Activated T-cell treated with anti-CD3 and anti-CD28 coated beads, Interleukin-2, amount 50 U/mL, for 4 hours (primary cell): ENCODE data around the gene TGIF2. TPM values are rescaled to one million over a fixed set of nuclear protein-coding genes. Genes with fewer than 3 reads are reported as not detected.
"Not testable (repeated sequence)": the region's sequence is repeated elsewhere in the genome, so short reads cannot be mapped to it uniquely, and the experiment has no call there.

Source experiments
- ATAC-seq, 2 donors: fragments of 200-7000 bp; cut with Tn5 transposase; one replicate each; pipeline ENCODE4 v1.10.0; 2021
- DNase-seq: peaks from one replicate; pipeline ENCODE4 v3.0.0-alpha.2; 2020
- H3K27me3 Mint-ChIP-seq: one replicate; pipeline ENCODE4 v1.8.0; 2021; ENCODE audit warnings: low read depth, mixed read lengths
- H3K36me3 Mint-ChIP-seq: one replicate; pipeline ENCODE4 v1.8.0; 2022; ENCODE audit warnings: mixed read lengths; ENCODE audit not compliant: insufficient read depth
- H3K4me1 Mint-ChIP-seq: one replicate; pipeline ENCODE4 v1.8.0; 2021; ENCODE audit warnings: low read depth, mixed read lengths
- H3K4me3 Mint-ChIP-seq: one replicate; pipeline ENCODE4 v1.8.0; 2021; ENCODE audit warnings: mild to moderate bottlenecking, moderate library complexity, mixed read lengths
- H3K9me3 Mint-ChIP-seq: one replicate; pipeline ENCODE4 v1.8.0; 2021; ENCODE audit warnings: mixed read lengths
- total RNA-seq, 3 donors: library from RNA; stranded (reverse); gene quantifications; one replicate each; pipeline ENCODE4 v1.2.1, GENCODE V29; 2021

The TGIF2 gene
- total RNA-seq, 3 donors from 2014 or later, result 62.2 to 63.9 (median 62.5) TPM

DNA sequence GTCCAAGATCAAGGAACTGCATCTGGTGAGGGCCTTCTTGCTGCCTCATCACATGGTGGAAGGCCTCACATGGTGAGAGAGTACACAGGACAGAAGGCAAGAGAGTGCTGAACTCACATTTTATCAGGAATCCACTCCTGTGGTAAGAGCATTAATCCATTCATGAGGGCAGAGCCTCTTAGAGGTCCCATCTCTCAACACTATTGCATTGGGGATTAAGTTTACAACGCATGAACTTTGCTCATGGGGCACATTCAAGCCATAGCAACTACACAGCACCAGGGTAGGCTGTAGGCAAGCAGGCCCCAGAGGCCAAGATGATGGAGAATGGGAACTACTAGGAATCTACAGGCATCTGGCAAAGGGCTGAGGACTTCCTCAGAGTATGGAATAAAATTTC is 10.0 kb upstream of the TGIF2 start:
- Mint-ChIP-seq H3K4me1 (no peaks in the 10 kb centered on the region), H3K27me3 (no peaks in the 10 kb centered on the region), H3K9me3 (peaks cover 4% of the 10 kb centered on the region), H3K36me3 (no peaks in the 10 kb centered on the region), H3K4me3 (no peak overlapping the region)
- DNase-seq, result no peak
- ATAC-seq, result no peak

DNA sequence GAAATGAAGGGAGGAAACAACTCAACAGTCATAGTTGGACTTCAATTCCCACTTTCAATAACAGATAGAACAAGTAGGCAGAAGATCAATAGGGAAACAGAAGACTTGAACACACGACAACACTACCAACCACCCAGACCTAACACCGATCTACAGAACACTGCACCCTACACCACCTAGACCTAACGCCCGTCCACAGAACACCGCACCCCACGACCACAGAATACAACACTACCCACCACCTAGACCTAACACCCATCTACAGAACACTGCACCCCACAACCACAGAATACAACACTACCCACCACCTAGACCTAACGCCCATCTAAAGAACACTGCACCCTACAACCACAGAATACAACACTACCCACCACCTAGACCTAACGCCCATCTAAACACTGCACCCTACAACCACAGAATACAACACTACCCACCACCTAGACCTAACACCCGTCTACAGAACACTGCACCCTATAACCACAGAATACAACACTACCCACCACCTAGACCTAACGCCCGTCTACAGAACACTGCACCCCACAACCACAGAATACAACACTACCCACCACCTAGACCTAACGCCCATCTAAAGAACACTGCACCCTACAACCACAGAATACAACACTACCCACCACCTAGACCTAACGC is 9.2 kb upstream of the TGIF2 start:
- H3K4me1 Mint-ChIP-seq, DNase-seq, H3K9me3 Mint-ChIP-seq, H3K36me3 Mint-ChIP-seq, H3K27me3 Mint-ChIP-seq, H3K4me3 Mint-ChIP-seq, ATAC-seq: not testable (repeated sequence)

DNA sequence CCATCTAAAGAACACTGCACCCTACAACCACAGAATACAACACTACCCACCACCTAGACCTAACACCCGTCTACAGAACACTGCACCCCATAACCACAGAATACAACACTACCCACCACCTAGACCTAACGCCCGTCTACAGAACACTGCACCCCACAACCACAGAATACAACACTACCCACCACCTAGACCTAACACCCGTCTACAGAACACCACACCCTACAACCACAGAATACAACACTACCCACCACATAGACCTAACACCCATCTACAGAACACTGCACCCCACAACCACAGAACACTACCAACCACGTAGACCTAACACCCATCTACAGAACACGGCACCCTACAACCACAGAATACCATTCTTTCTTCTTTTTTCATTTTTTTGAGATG is 8.7 kb upstream of the TGIF2 start:
- not testable (repeated sequence) for DNase-seq, H3K4me1 Mint-ChIP-seq, H3K27me3 Mint-ChIP-seq, H3K36me3 Mint-ChIP-seq, H3K4me3 Mint-ChIP-seq, H3K9me3 Mint-ChIP-seq, ATAC-seq

DNA sequence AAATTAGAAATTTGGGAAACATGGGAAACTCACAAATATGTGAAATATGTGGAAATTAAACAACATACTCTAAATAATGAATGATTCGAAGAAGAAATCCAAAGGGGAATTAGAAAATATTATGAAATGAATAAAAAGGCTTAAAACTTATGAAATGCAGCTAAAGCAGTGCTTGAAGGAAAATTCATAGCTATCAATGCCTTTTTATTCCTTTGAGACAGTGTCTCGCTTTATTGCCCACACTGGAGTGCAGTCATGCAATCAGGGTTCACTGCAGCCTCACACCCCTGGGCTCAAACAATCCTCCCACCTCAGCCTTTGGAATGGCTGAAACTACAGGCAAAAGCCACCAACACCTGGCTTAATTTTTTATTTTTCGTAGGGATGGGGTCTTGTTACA is 7.9 kb upstream of the TGIF2 start:
- no peaks in the 10 kb centered on the region for H3K4me1 Mint-ChIP-seq
- ATAC-seq (no peak), DNase-seq (no peak)
- no peak overlapping the region for H3K4me3 Mint-ChIP-seq
- no peaks in the 10 kb centered on the region for H3K27me3 Mint-ChIP-seq
- no peaks in the 10 kb centered on the region for H3K36me3 Mint-ChIP-seq
- peaks cover 4% of the 10 kb centered on the region for H3K9me3 Mint-ChIP-seq

DNA sequence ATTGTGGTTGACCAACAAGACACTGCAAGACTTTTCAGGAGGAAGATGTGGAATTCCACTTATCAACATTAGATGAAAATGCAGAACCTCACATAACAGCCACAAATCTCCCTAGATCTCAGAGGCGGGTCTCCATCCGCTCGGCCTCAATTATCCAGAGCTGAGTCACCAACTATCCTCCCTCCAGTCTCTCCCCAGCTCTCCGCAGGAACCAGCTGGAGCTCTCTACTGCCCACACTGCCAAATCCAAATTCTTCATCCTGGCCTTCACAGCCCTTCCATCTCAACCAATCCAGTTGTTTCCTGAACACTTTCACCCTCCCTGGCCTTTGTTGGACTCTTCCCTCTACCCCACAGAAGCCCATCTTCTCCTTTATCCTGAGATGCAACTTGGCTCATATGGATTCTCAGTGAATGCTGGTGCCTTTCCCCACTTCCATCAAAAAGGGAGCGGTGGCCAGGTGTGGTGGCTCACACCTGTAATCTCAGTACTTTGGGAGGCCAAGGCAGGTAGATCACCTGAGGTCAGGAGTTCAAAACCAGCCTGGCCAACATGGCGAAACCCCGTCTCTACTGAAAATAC is 3.5 kb upstream of the TGIF2 start:
- DNase-seq, result no peak
- H3K27me3 Mint-ChIP-seq, result no peaks in the 10 kb centered on the region
- peaks cover 19% of the 10 kb centered on the region for H3K4me1 Mint-ChIP-seq
- peaks cover 3% of the 10 kb centered on the region for H3K36me3 Mint-ChIP-seq
- peaks cover 4% of the 10 kb centered on the region for H3K9me3 Mint-ChIP-seq
- H3K4me3 Mint-ChIP-seq, result no peak overlapping the region
- no peak for ATAC-seq

DNA sequence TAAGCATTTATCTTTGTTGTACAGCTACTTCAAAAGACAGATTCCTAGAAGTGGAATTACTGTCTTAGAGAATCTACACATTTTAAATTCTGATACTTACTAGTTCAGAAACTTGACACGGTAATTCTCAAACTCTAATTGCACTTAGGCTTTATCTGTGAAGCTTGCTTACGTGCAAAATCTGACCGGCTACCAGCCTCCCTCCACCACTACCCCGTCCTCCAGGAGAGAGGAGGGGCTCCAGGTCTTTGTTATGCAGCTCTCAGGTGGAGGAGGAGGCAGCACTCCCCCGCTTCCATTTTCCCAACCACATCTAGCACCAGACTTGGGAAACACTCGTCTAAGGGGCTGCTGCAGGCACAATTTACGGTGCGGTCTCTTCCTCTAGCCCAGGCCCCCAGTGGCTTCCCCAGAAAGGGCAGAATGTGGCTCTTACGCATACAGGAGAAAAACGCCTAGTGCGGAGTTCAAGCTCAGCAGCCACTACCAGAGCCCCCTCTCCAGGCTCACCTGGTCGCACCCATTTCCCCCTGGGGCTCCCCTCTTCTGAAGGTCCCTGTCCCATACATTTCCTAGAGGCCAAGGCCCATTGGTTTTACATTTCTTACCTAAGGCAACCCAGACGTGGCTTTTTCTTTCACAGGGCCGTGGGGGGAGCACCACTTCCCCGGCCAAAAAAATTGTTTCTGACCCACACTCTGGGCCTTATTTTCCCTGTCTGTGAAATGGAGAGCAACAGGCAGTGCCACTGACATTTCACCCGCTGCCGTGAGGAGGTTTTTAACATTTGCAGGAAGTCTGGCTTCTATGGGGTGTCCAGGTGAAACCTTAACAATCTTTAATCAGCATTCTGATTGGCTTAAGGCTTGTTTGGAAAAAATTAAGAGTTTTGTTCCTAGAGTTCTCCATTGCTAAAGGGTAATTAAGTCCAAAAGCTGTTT is 1.6 kb upstream of the TGIF2 start:
- Mint-ChIP-seq H3K36me3 (peaks cover 9% of the 10 kb centered on the region), H3K27me3 (no peaks in the 10 kb centered on the region), H3K4me1 (peaks cover 36% of the 10 kb centered on the region), H3K4me3 (peak overlapping the region; percentile 89), H3K9me3 (no peaks in the 10 kb centered on the region)
- ATAC-seq (no peak), DNase-seq (no peak)

DNA sequence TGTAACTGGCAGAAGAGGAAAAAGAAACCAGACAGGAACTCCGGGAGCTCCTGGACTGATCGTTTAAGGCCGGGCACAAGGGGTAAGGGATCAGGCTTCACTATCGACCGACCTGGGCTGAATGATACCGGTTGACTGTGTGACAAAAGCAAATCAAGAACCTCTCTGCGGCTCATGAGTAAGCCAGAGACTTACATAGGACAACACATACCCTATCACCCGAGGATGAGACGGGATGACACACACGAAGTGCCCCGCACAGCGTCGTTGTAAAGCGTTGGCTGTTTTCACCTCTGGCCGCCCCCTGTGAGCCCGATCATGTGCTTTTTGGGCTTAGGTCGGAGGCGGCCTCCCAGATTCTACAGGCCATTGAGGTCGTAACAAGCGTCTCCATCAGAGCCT is 695 bp upstream of the TGIF2 start:
- H3K27me3 Mint-ChIP-seq, result no peaks in the 10 kb centered on the region
- ATAC-seq, result peak; percentile 83 to 84

DNA sequence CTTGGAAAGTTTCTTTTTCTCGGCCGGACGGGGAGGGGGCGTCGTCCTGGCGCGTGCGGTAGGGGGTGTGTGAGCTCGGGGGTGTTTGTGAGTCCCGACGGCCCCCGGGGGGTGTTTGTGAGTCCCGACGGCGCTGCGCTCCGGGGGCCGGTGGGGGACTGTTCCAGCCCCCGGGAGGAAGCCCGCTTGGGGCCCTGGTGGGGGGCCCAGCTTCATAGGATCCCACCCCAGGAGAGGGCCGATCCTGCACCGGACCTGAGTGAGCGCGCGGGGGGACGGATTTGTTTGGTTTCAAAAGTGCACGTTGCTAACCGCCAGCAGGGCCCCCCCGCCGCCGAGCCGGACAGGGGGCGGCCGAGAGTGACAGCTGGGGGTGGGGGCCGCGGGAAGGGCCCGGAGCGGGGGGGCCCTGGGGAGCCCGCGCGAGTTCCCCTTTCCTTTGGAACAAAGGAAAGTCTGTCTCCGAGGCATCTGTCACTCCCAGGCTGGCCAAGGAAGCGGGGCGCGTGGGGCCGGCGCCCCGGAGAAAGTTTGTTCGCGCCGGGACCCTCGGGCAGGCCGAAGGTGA is 485 bp downstream of the TGIF2 start:
- ATAC-seq, result peak; percentile 0 to 2
- Mint-ChIP-seq H3K4me3 (peak overlapping the region; percentile 95), H3K9me3 (no peaks in the 10 kb centered on the region), H3K4me1 (peaks cover 38% of the 10 kb centered on the region), H3K27me3 (no peaks in the 10 kb centered on the region), H3K36me3 (peaks cover 9% of the 10 kb centered on the region)
- DNase-seq, result peak; percentile 34

More for the DNA sequence above, 695 bp upstream of the TGIF2 start:
- peak; percentile 65 for DNase-seq
- peaks cover 9% of the 10 kb centered on the region for H3K36me3 Mint-ChIP-seq
- peak overlapping the region; percentile 89 for H3K4me3 Mint-ChIP-seq
- H3K4me1 Mint-ChIP-seq, result peaks cover 36% of the 10 kb centered on the region
- H3K9me3 Mint-ChIP-seq, result no peaks in the 10 kb centered on the region

DNA sequence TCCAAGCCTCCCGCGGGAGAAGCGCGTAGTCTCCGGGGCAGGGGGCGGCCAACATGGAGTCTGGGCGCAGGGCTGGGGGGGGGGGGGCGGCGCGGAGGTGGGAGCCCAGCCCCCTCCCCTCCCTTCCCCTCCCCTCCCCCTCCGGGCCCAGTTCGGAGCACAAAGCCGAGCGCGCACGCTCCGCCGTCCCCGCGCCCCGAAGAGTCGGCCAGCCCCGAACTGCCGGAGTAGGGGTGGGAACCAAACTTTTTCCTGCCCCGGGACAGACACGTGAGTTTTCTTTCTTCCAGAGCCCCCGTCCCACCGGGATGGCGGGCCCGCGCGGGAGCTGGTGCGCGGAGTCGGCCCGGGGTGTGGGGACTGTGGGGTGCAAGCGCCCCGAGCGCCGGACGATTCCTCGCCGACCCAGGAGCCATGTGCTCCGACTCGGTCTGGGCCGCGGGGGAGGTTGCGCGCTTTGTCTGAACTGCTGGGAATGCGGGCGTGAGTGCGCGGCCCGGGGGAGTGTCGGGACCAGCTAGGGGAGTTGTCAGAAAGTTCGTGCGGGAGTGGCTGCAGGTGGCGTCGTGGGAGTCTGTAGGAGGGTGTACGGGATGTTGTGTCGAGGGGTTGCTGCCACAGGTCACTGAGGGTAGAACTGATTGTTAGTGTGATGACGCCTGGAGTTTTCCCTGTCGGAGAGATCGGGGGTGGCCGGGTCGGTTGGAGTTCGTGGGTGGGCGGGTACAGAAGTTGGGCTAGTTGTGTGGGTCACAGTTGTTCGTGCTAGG is 1.2 kb downstream of the TGIF2 start:
- DNase-seq (peak; percentile 58), ATAC-seq (peak; percentile 1 to 2)
- Mint-ChIP-seq H3K4me3 (peak overlapping the region; percentile 95), H3K27me3 (no peaks in the 10 kb centered on the region), H3K4me1 (peaks cover 39% of the 10 kb centered on the region), H3K9me3 (no peaks in the 10 kb centered on the region), H3K36me3 (peaks cover 12% of the 10 kb centered on the region)

DNA sequence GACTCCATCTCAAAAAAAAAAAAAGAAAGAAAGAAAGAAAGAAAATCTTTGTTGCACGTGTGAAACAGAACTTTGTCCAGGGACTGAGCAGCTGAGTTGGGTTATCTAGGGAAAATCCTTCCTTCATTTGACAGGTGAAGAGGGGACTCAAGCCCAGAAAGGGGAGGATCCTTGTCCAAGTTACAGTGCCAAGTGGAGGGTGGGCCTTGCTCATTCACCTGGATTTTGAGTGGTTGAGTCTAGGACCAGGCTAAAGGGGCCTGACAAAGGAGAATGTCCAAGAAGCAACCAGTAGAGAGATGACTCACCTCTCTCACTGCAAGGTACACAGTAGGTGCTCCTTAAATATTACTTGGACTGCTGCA is 2.7 kb downstream of the TGIF2 start:
- H3K4me3 Mint-ChIP-seq, result peak overlapping the region; percentile 95
- H3K9me3 Mint-ChIP-seq, result no peaks in the 10 kb centered on the region
- no peaks in the 10 kb centered on the region for H3K27me3 Mint-ChIP-seq
- no peak for DNase-seq
- H3K36me3 Mint-ChIP-seq, result peaks cover 21% of the 10 kb centered on the region
- peaks cover 39% of the 10 kb centered on the region for H3K4me1 Mint-ChIP-seq
- ATAC-seq, result no peak

DNA sequence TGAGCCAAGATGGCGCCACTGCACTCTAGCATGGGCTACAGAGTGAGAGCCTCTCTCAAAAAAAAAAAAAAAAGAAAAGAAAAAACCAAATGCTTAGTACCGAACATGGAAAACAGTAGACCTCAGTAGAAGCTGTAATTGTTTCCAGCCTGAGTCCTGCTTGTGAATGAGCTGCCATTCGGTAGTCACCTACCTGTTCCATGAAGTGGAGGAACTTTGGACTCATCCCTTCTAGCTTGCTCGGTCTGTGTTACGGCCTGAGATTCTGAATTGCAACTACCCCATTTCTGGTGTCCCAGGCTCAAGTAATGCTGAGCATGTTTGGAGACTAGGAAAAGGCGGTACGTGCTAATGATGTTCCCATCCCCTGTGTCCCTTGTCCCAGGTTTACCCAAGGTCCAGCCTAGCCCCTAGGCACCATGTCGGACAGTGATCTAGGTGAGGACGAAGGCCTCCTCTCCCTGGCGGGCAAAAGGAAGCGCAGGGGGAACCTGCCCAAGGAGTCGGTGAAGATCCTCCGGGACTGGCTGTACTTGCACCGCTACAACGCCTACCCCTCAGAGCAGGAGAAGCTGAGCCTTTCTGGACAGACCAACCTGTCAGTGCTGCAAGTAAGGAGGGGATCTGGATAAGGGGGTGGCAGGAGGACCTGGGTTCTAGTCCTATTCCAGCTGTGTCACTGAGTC is 5.1 kb downstream of the TGIF2 start:
- peaks cover 32% of the 10 kb centered on the region for H3K36me3 Mint-ChIP-seq
- no peak for DNase-seq
- H3K27me3 Mint-ChIP-seq, result no peaks in the 10 kb centered on the region
- no peak overlapping the region for H3K4me3 Mint-ChIP-seq
- ATAC-seq, result no peak
- H3K9me3 Mint-ChIP-seq, result no peaks in the 10 kb centered on the region
- H3K4me1 Mint-ChIP-seq, result peaks cover 33% of the 10 kb centered on the region

DNA sequence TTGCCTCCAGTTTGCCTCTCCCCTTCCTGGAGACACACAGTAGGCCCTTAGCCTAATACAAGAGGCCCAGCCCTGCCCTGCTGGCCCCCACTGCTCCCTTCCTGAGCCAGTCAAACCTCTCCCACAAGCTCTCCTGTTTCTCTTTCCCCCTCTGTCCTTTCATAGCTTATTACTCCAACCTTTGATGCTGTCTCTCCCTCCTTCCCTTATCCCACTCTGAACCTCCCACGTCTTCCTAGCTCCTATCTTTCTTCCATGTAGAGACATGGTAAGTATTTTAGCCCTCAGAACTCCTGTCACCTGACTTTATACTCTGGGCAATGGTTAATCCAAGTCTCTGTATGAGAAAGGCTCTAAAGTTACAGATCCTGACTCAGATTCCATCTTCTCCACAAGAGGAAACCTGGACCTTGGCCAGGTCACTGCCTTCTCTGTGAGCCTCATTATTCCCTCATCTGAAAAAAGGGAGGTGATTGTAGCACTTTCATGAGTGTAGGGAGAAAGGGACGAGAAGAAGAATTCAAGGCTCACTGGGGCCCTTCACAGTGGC is 6.7 kb downstream of the TGIF2 start:
- H3K27me3 Mint-ChIP-seq, result no peaks in the 10 kb centered on the region
- peaks cover 31% of the 10 kb centered on the region for H3K36me3 Mint-ChIP-seq
- H3K4me3 Mint-ChIP-seq, result no peak overlapping the region
- H3K9me3 Mint-ChIP-seq, result no peaks in the 10 kb centered on the region
- peaks cover 29% of the 10 kb centered on the region for H3K4me1 Mint-ChIP-seq
- DNase-seq (no peak), ATAC-seq (no peak)

DNA sequence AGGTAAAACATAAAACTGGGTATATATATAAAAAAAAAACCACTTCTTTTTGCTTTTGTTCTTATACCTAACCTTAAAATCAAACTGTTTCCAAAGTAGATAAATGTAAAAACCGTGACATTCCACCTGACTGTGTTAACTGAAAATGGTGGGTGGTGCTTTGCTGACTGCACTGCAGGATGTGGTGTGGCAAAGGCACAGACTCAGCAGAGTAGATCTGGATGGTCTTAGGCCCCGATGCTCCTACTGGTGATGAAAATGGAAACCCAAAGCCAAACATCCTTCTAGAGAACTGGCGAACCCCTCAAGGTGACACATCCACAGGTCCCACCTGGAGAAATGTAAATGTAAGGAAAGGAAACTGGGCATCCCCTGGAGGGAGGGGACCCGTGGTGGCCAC is 8.9 kb downstream of the TGIF2 start:
- DNase-seq (no peak), ATAC-seq (peak; percentile 73 to 74)
- peaks cover 18% of the 10 kb centered on the region for H3K4me1 Mint-ChIP-seq
- H3K36me3 Mint-ChIP-seq, result peaks cover 29% of the 10 kb centered on the region
- no peaks in the 10 kb centered on the region for H3K27me3 Mint-ChIP-seq
- no peaks in the 10 kb centered on the region for H3K9me3 Mint-ChIP-seq
- H3K4me3 Mint-ChIP-seq, result no peak overlapping the region
